ENCODE results near the gene IWS1. TPM values are rescaled to one million over a fixed set of nuclear protein-coding genes. Genes with fewer than 3 reads are reported as not detected.
"Not testable (repeated sequence)": the region's sequence is repeated elsewhere in the genome, so short reads cannot be mapped to it uniquely, and the experiment has no call there.

IWS1 gene
- total RNA-seq, 3 donors from 2014 or later: 24.0 to 51.8 (median 43.2) TPM

DNA sequence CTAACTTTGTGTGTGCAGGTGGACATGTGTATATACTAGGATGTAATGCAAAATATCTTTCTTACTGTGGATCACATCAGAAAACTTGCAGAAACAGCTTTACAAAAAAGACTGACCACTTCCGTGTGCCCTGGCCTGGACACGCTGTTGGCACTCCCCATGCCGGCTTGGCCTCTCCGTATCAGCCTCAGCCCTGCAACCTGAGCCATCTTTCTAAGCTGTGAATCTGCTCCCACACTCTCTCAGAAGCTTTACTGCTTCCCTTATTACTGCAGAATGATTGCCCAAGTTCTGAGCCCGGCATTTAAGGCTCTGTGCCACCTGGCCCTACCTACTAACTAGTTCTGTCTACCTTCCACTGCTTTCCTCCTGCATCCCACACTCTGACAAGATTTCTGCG is 47.0 kb upstream of the IWS1 start:
- DNase-seq (ENCODE audit: low spot score in 2 of 2): no peak
- Histone ChIP-seq H3K4me3 (no peak overlapping the region), H3K27me3 (no peaks in the 10 kb centered on the region), H3K27ac (no peak overlapping the region), H3K4me1 (no peaks in the 10 kb centered on the region), H3K9me3 (no peaks in the 10 kb centered on the region), H3K36me3 (no peaks in the 10 kb centered on the region)
- no peak for TF ChIP-seq CTCF (IDR thresholded peaks at IDR 0.05)
- no peak for TF ChIP-seq POLR2AphosphoS5 (IDR thresholded peaks at IDR 0.05)
- no peak for TF ChIP-seq POLR2A (IDR thresholded peaks at IDR 0.05)
- intact Hi-C loops (cut with DNase I; ENCODE audit: low total_unique reads): no loop called here

- Histone ChIP-seq H3K27me3 (no peaks in the 10 kb centered on the region), H3K27ac (no peak overlapping the region), H3K4me3 (no peak overlapping the region), H3K4me1 (no peaks in the 10 kb centered on the region), H3K9me3 (no peaks in the 10 kb centered on the region), H3K36me3 (no peaks in the 10 kb centered on the region)
- intact Hi-C loops (cut with DNase I; ENCODE audit: low total_unique reads): no loop called here
- no peak for DNase-seq (ENCODE audit: low spot score in 2 of 2)
- TF ChIP-seq POLR2AphosphoS5 (IDR thresholded peaks at IDR 0.05) (no peak), POLR2A (IDR thresholded peaks at IDR 0.05) (no peak), CTCF (IDR thresholded peaks at IDR 0.05) (no peak)
Observed at GRCh38 chr2:127572841-127573240, 46.6 kb upstream of the IWS1 start.

- intact Hi-C loops (cut with DNase I; ENCODE audit: low total_unique reads); H3K9me3 ChIP-seq; DNase-seq (ENCODE audit: low spot score in 2 of 2); H3K4me3 ChIP-seq; H3K4me1 ChIP-seq; H3K27me3 ChIP-seq; H3K36me3 ChIP-seq; H3K27ac ChIP-seq: not testable (repeated sequence)
Observed at GRCh38 chr2:127572352-127572751, 46.1 kb upstream of the IWS1 start.

- no peak for DNase-seq (ENCODE audit: low spot score in 2 of 2)
- no peaks in the 10 kb centered on the region for H3K9me3 ChIP-seq
- no peaks in the 10 kb centered on the region for H3K36me3 ChIP-seq
- no peaks in the 10 kb centered on the region for H3K4me1 ChIP-seq
- no peak overlapping the region for H3K4me3 ChIP-seq
- no peaks in the 10 kb centered on the region for H3K27me3 ChIP-seq
- no peak overlapping the region for H3K27ac ChIP-seq
- TF ChIP-seq POLR2AphosphoS5 (IDR thresholded peaks at IDR 0.05) (no peak), POLR2A (IDR thresholded peaks at IDR 0.05) (no peak), CTCF (IDR thresholded peaks at IDR 0.05) (no peak)
- intact Hi-C loops (cut with DNase I; ENCODE audit: low total_unique reads): no loop called here
Observed at GRCh38 chr2:127570282-127571250, 44.3 kb upstream of the IWS1 start.

DNA sequence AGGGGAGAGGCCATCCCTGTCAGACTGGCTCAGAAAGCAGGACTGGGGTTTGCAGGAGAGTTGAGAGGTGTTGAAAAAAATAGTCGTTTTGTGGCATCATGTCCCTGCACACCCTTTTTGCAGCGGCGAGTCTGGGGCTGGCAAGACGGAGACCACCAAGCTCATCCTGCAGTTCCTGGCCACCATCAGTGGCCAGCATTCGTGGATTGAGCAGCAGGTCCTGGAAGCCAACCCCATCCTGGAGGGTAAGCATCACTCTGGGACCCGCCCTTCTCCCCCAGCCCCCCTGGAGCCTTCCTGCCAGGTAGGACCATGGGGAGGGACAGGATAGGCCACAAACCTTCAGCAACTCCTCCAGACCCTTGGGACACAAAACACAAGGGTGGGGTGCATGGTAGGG is 43.4 kb upstream of the IWS1 start:
- Histone ChIP-seq H3K36me3 (no peaks in the 10 kb centered on the region), H3K4me3 (no peak overlapping the region), H3K27ac (no peak overlapping the region), H3K9me3 (no peaks in the 10 kb centered on the region), H3K4me1 (no peaks in the 10 kb centered on the region), H3K27me3 (no peaks in the 10 kb centered on the region)
- no peak for DNase-seq (ENCODE audit: low spot score in 2 of 2)
- TF ChIP-seq CTCF (IDR thresholded peaks at IDR 0.05): no peak
- no peak for TF ChIP-seq POLR2AphosphoS5 (IDR thresholded peaks at IDR 0.05)
- no peak for TF ChIP-seq POLR2A (IDR thresholded peaks at IDR 0.05)
- intact Hi-C loops (cut with DNase I; ENCODE audit: low total_unique reads): no loop called here

Measured in breast epithelium (tissue), 4 donors.